HG02981 (cell line): ENCODE measurements around the gene POU2F1.

ENCODE experiments used
- ATAC-seq: cut with Tn5 transposase; IDR thresholded peaks from one replicate; pipeline ENCODE4 v1.9.1; 2021; ENCODE audit warnings: mild to moderate bottlenecking, moderate library complexity; ENCODE audit not compliant: unreplicated experiment

The POU2F1 gene

DNA sequence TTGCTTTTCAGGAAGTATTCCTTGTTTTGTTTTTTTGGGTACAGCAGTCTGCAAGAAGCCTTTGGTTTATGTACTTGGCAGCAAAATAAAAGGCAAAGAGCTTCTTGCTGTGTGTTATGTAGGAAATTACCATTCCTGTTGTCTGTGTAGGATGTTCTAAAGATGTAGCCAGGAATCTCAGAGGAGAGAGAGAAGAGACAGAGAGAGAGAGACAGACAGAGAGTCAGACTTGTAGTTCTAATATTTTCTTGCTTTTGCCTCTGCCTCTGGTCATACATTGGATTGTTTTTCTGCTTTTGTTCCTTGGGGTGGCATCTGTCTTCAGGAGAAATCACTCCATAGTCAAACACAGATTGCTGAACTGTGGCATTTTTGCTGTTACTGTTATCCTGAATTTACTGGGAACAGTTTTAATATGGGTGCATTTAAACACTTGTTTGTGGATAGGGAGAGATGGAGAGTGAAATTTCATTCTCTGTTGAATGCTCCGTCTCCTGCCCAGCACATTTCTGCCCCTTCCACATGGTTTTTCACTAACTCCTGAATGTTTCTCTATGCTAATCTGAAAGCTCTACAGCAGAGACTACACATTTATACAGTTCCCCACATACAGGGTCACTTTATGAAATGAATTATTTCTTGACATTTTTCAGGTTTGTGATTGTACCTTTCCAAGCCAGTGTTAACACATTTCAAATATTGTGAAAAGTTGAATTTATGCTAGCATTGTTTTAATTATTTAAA, 49.8 kb downstream of the POU2F1 start:
- ATAC-seq, result no peak

DNA sequence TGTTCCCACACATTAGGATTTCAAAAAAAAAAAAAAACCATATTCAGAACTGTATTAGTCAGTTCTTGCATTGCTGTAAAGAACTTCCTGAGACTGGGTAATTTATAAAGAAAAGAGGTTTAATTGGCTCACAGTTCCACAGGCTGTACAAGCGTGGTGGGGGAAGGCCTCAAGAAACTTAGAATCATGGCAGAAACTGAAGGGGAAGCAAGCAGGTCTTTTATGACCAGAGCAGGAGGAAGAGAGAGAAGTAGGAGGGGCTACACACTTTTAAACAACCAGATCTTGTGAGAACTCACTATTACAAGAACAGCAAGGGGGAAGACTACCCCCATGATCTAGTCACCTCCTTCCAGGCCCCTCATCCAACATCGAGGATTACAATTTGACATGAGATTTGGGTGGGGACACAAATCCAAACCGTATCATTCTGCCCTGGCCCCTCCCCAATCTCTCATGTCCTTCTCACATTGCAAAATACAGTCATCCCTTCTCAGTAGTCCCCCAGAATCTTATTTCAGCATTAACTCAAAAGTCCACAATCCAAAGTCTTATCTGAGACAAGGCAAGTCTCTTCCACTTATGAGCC, 51.8 kb downstream of the POU2F1 start:
- no peak for ATAC-seq

DNA sequence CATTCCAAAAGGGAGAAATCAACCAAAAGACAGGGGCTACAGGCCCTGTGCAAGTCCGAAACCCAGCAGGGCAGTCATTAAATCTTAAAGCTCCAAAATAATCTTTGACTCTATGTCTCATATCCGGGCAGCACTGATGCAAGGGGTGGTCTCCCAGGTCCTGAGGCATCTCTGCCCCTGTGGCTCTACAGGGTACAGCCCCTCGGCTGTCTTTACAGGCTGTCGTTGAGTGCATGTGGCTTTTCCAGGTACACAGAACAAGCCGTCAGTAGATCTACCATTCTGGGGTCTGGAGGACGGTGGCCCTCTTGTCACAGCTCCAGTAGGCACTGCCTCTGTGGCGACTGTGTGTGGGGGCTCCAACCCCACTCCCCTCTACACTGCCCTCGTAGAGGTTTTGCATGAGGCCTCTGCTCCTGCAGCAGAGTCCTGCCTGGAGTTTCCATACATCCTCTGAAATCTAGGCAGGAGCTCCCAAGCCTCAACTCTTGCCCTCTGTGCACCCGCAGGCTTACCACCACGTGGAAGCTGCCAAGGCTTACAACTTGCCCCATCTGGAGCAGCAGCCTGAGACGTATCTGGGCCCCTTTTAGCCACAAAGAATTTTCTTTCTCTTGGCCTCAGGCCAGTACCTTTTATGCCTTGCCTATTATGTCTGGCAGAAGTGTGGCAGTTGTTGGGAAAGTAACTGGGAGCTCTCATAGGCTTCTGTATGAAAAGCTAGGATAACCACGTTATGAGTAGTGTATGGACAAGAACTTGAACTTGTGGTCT, 52.5 kb downstream of the POU2F1 start:
- ATAC-seq, result no peak

DNA sequence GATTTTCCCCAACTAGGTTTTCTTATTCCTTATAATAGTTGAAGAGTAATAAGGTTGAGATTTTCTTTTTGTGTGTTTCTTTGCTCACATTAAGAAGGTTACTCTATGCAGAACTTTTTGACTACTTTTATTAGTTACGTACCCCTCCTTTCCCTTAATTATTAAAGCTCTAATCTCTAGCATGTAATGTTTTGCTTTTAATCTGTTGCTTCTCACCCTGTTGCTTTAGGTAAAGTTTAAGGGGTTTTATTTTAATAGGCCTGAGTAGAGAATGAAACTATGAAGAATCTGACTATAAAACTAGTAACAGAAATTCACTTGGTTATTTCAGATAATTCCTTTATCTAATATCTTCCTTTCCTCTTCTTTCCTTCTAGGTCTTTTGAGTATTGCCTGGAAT, 53.4 kb downstream of the POU2F1 start:
- no peak for ATAC-seq

DNA sequence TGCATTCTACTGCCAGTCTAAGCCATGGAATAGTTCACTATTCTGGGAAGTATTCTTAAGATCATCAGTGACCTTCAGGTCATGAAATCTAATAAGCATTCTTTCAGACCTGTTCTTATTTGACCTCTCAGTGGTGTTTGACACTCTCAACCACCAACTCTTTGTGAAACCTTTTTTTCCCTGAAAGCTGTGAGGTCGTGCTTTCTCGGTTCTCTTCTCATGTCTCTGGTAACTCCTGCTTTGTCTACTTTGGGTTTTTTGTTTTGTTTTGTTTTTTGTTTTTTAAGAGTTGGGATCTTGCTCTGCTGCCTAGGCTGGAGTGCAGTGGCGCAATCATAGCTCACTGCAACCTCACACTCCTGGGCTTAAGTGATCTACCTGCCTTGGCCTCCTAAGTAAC, 56.3 kb downstream of the POU2F1 start:
- peak; percentile 75 for ATAC-seq

DNA sequence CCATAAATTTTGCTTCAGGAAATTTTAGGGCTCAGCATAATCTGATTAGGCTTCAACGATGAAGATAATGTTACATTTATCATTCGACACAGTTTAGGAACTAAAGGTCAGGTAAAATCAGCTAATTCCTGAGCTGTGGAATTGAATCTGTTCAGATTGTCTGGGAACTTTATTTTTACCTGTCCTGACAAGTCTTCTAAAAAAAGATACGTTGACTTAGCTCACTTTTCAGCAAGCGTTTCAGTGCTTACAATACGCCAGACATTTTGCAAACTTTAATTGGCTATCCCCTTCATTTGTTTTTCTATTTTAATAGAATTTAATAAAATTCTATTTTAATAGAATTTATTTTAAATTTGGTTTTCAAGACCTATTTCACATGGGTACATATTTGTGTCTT, 57.8 kb downstream of the POU2F1 start:
- ATAC-seq, result no peak

DNA sequence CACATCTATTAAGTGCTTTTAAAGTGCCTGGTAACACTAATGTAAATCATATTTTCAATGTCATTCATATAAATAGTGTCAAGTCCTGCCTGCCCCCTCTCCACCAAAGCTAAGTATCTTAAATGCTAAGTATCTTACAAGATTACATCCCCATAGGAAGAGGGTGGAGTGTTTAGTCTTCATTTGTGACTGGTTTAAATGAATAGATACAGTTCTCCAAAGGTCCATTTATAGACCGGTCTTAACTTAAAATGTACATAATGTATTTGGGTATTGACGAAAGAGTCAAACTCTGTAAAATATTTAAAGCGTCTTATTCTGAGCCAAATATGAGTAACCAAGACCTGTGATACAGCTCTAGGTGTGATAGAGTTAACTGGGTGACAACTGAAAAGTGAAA, 60.2 kb downstream of the POU2F1 start:
- ATAC-seq, result no peak

DNA sequence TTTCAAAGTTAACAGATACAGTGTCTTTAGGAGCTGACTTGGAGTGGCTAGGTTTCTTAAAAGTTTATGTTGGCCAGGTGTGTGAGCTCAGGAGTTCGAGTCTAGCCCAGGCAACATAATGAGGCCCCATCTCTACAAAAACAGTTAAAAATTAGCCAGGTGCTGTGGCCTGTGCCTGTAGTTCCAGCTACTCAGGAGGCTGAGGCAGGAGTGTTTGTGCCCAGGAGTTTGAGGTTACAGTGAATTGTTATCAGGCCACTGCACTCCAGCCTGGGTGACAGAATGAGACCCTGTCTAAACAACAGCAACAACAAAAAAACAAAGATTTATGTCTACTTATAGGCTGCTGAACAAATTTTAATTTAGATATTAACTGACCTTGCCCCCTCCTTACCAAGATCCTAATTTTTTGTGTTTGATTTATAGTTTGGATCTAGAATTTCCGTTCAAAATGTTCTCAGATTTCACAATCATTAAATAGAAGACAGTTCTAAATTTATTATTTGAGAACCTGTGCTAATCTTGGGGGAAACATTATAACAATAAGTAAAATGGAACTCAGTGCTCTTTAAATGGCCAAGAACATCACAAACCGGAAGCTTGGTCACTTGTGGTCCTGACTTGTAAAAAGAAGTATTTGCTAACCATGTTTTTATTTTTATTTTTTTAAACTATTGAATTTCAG, 67.8 kb downstream of the POU2F1 start:
- ATAC-seq, result no peak

DNA sequence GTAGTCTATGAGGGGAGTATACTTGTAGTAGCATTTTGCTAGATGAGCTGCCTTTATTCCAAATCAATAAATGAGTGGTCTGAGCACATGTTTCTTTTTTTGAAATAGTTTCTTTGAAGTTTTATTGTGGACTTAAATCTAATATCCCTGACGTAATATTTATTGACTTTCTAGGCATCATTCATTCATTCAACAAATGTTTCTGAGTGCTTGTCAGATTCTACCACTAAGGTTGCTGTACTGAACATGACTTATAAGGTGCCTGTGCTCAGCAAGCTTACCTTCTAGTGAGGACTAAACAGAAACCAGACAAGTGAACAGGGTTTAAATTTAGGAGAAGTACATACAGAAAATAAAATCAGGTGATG, 68.4 kb downstream of the POU2F1 start:
- no peak for ATAC-seq

DNA sequence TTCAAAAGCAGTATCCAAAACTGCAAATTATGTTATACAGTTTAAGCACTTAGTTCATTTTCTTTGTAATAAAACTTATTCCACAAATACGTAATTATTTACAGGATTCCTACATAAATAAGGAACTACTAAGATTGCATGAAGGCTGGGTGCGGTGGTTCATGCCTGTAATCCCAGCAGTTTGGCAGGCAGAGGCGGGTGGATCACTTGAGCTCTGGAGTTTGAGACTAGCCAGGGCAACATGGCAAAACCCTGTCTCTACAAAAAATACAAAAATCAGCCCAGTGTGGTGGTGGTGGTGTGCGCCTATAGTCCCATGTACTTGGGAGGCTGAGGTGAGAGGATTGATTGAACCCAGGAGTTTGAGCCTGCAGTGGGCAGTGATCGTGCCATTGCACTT, 69.3 kb downstream of the POU2F1 start:
- ATAC-seq, result no peak

DNA sequence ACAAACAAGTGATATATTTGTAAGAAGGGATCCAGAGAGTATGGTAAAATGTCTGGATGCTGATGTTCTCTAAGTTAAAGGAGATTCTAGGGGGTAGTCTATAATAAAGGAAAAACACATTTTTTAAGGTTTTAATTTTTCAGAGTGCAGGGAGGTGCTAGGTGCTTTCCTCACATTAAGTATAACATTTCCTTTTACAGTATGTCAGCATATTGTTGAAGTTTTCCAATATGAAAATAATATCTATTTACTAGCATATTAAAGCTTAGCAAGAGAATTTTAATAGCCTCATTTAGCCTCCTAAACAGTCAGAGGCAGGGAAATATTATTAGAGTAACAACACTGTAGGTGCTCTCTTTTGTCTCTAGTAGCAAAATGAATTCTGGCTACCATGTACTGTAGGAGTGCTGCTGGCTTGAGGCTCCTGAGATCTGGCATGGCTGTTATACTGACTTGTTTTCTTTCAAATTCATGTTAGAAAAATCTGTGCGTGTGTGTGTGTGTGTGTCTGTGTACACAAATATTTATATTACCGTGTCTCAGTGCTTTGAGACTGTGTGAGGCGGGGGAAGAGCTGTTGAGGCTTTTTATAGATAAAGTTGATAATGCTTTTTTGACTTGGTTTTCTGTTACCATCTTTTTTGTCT, 71.0 kb downstream of the POU2F1 start:
- no peak for ATAC-seq

DNA sequence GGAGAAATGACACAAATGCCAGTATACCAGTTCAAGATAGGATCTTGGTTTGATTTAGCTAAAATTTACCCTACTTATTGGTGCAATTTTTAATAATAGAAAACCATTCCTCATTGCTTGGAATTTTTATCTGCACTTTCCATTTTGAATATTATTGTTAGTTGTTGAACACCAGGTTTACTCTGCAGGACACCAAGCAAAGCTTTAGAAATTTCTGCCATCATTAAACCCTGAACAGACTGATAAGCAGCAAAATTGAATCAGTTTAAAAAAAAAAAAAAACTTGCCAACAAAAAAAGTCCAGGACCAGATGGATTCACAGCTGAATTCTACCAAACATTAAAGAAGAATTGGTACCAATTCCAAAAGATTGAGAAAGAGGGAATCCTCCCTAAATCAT, 71.5 kb downstream of the POU2F1 start:
- no peak for ATAC-seq

DNA sequence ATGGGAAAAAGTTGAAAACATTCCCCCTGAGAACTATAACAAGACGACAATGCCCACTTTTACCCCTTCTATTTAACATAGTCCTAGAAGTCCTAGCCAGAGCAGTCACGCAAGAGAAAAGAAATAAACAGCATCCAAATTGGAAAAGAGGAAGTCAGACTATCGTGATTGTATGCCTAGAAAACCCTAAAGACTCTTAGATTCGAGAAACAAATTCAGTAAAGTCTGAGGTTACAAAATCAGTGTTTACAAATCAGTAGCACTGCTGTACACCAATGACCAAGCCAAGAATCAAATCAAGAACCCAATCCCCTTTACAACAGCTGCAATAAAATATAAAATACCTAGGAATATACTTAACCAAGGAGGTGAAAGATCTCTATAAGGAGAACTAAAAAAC, 72.4 kb downstream of the POU2F1 start:
- ATAC-seq, result no peak

DNA sequence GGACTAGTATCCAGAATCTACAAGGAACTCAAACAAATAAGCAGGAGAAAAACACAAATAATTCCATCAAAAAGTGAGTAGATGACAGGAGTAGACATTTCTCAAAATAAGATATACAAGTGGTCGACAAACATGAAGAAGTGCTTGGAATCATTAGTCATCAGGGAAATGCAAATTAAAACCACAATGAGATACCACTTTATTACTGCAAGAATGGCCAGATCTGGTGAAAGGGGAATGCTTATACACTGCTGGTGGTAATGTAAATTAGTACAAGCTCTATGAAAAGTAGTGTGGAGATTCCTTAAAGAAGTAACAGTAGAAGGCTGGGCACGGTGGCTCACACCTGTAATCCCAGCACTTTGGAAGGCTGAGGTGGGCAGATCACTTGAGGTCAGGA, 73.8 kb downstream of the POU2F1 start:
- no peak for ATAC-seq

DNA sequence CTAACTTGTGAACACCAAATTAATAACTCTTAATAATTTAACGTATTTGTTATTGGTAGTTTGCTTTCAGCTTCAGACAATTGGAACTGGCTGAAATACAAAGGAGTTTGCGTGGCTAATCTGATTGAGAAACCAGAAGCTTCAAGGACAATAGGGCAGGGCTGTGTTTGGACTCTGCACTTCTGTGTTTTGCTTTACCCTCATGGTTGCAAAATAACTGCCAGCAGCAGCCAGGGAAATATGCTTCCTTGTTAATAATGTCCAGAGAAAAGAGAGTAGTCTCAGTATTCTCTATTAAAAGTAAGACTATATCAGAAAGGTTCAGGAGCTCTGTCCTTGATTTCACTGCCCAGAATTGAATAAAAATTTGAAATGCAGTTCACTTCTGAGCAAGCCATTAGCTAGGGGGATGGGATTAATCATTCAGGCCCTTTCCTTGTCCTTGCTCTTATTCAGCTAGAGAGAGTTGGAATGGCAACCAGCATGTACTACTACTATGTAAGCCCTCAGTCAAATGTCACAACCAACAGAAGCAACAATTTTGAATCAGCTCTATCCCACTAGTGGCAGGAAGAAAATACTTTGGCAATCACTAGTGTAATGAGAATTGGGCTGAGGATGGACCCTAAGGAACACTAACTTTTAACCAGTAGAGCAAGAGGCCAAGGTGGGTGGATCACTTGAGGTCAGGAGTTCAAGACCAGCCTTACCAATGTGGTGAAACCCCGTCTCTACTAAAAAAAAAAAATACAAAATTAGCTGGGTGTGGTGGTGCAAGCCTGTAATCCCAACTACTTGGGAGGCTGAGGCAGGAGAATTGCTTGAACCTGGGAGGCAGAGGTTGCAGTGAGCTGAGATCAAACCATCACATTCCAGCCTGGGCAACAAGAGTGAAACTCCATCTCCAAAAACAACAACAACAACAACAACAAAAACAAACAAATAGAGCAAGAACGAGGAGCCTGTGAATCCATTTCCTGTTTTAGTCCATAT, 76.8 kb downstream of the POU2F1 start:
- no peak for ATAC-seq

DNA sequence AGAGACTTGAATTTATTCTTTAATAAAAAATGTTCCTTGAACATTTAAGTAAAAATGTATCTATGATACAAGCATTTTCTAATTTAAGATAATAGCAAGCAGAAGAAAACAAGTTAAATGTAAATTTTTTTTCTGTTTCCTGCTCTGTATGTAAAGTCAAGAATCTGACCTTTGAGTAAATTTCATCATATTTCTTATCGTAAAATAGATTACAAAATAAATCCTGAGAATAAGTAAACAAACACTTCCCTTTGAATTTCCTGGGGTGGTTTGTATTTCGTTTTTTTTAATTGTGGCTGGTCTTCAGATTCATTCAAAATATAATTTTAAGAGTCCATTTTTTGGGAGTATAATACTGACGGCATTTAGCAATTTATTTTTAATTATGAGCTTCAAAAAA, 77.6 kb downstream of the POU2F1 start:
- ATAC-seq, result no peak

DNA sequence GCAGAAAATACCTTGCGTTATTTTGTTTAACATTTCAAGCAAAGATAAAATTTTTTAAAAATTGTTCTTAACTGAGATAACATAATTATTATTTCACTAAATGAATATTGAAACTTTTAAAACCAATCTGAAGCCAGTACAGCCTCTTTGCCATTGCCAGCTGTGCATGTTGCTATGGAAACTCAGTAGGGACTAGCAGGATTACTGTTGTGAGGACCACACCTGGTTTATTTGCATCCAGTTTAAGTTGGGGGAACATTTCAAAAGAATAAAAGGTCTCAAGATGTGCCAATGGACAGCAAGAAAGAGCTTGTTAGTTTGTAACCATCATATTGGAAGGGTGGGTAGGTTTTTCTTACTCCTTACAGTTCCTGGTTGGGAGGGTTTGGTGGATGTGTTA, 80.7 kb downstream of the POU2F1 start:
- ATAC-seq, result peak; percentile 50

DNA sequence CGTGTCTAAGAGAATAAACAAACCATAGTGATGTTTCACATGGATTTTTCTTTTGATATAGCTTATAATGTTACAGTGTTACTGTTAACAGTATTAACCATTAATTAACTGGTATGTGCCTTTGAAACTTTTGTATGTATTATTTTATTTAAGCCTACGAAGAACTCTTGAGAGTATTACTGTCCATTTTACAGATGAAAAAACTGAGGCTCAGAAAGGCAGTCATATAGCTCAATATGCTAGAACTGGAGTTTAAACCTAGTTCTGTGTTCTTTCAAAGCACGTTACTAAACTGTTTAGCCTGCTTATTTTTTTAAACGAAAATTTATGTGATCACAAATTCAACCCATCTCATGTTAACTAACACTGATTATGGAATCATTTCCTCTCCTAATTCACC, 83.5 kb downstream of the POU2F1 start:
- ATAC-seq, result no peak

DNA sequence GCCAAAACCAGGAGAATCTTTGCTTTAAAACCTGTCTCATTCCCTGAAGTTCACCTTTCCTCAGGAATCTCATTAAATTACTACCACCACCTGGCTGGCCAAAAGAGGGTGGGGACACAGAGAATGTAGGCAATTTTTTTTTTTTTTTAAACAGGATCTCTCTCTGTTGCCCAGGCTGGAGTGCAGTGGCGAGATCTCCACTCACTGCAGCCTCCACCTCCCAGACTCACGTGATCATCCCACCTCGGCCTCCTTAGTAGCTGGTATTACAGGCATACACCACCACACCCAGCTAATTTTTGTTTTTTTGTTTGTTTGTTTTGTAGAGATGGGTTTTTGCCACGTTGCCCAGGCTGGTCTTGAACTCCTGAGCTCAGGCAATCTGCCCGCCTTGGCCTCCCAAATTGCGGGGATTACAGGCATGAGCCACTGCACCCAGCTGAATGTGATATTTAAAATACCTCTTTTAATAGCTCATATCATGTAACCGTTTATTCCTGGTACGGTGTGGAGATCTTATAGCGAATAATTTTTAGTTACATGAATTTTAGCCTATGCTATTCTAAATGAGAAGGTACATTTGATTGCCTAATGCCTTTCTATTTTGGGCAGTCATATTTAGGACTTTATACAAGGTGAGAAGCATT, 84.5 kb downstream of the POU2F1 start:
- ATAC-seq, result no peak
